Esophagus muscularis mucosa (tissue), 4 donors: ENCODE measurements around the gene PBXIP1. TPM values are rescaled to one million over a fixed set of nuclear protein-coding genes. Genes with fewer than 3 reads are reported as not detected.

Source experiments
- DNase-seq: peaks from one replicate; pipeline ENCODE4 v3.0.0-alpha.2; 2017; ENCODE audit errors: extremely low spot score
- H3K27ac ChIP-seq, 4 donors: fragments of 200-600 bp; sonication (generic); replicated peaks in 1 of 4; 1 replicate in 3 of 4; 2 replicates in 1 of 4; pipeline ENCODE4 v1.5.1; 2016 to 2019; ENCODE audit warnings: mild to moderate bottlenecking in 1 of 4
- H3K27me3 ChIP-seq, 4 donors: fragments of 200-600 bp; sonication (generic); one replicate each; pipeline versions ENCODE4 v1.5.1 to v1.6.0; 2016 to 2019
- H3K36me3 ChIP-seq, 4 donors: fragments of 200-600 bp; sonication (generic); one replicate each; pipeline ENCODE4 v1.5.1; 2016 to 2019
- H3K4me1 ChIP-seq, 4 donors: fragments of 200-600 bp; sonication (generic); one replicate each; pipeline ENCODE4 v1.5.1; 2016 to 2019
- H3K4me3 ChIP-seq, 4 donors: fragments of 200-600 bp; sonication (generic); 1 replicate in 2 of 4; 2 replicates in 2 of 4; pipeline ENCODE4 v1.5.1; 2016 to 2019; ENCODE audit warnings: mild to moderate bottlenecking in 4 of 4, moderate library complexity in 1 of 4
- H3K9me3 ChIP-seq, 4 donors: fragments of 200-600 bp; sonication (generic); 1 replicate in 3 of 4; 2 replicates in 1 of 4; pipeline ENCODE4 v1.5.1; 2016 to 2019
- CTCF ChIP-seq, 3 experiments: fragments of 200-600 bp in 2 of 3; fragments of 450-650 bp in 1 of 3; sonication (generic) in 2 of 3; IDR thresholded peaks; one replicate each; pipeline ENCODE4 v1.5.1; 2017 to 2019; ENCODE audit warnings: antibody characterized with exemption in 3 of 3, mild to moderate bottlenecking in 2 of 3, moderate library complexity in 1 of 3
- EP300 ChIP-seq: sonication (generic); formaldehyde crosslinking; IDR thresholded peaks from one replicate; pipeline ENCODE4 v1.6.1; 2017; ENCODE audit warnings: antibody characterized with exemption
- POLR2A ChIP-seq: fragments of 450-650 bp; IDR thresholded peaks from one replicate; pipeline ENCODE4 v1.6.1; 2017; ENCODE audit warnings: antibody characterized with exemption, moderate library complexity, mild to moderate bottlenecking, low read depth
- POLR2AphosphoS5 ChIP-seq, 2 donors: sonication (generic); formaldehyde crosslinking; IDR thresholded peaks; one replicate each; pipeline ENCODE4 v1.6.1; 2017; ENCODE audit warnings: antibody characterized with exemption in 2 of 2
- WGBS: methylation state at CpG from one replicate; pipeline ENCODE4 v1.1.5; 2018; 5-methylcytosine and 5-hydroxymethylcytosine counted together
- intact Hi-C: fragments of 100-400 bp; cut with DNase I; formaldehyde crosslinking; loops from one replicate; pipeline ENCODE4 v1.15.1; 2023
- total RNA-seq, 4 donors: library from RNA; depleted of rRNA; stranded (reverse); fragments of >200 nt; gene quantifications; one replicate each; pipeline versions ENCODE4 v1.1.0 to v1.2.1, GENCODE V29; 2016

Gene PBXIP1
- total RNA-seq, 4 donors from 2014 or later: 192 to 309 (median 238) TPM

- Histone ChIP-seq H3K27me3 (no peaks in the 10 kb centered on the region), H3K4me3 (peak overlapping the region; percentile 63 to 77 (median 70)), H3K27ac (peak overlapping the region; percentile 96 to 98 (median 96)), H3K4me1 (peaks cover 35 to 53% (median 47%) of the 10 kb centered on the region in 4 donors), H3K36me3 (peaks cover 0 to 9% (median 4%) of the 10 kb centered on the region in 4 donors), H3K9me3 (no peaks in the 10 kb centered on the region)
- under 1% methylated on average over 30 of the region's 30 CpGs for whole genome bisulfite sequencing
- intact Hi-C loops: no loop called here
- DNase-seq: peak; percentile 98
- peak; percentile 22 for TF ChIP-seq POLR2A
- TF ChIP-seq EP300: no peak
- TF ChIP-seq POLR2AphosphoS5 (IDR thresholded peaks at IDR 0.05): peak in 1 of 2 donors; percentile 91
- TF ChIP-seq CTCF (IDR thresholded peaks at IDR 0.05): no peak
Measured at GRCh38 chr1:154974808-154975408, 19.0 kb upstream of the PBXIP1 start.

GRCh38 chr1:154974102-154974807, 18.4 kb upstream of the PBXIP1 start, which contains the start of gene CKS1B:
TSS of gene CKS1B (plus strand) at chr1:154974681. CDS start at chr1:154974746, 65 bp downstream.
- WGBS: under 1% methylated on average over 47 of the region's 47 CpGs
- H3K36me3 ChIP-seq: peaks cover 0 to 11% (median 2%) of the 10 kb centered on the region in 4 donors
- intact Hi-C loops: no loop called here
- H3K4me3 ChIP-seq: peak within 1 kb of the TSS; percentile 63 to 77 (median 70)
- H3K4me1 ChIP-seq: peaks cover 41 to 60% (median 53%) of the 10 kb centered on the region in 4 donors
- peak within 1 kb of the TSS; percentile 96 to 98 (median 96) for H3K27ac ChIP-seq
- no peaks in the 10 kb centered on the region for H3K27me3 ChIP-seq
- no peaks in the 10 kb centered on the region for H3K9me3 ChIP-seq
- TF ChIP-seq CTCF (IDR thresholded peaks at IDR 0.05) (no peak), POLR2AphosphoS5 (IDR thresholded peaks at IDR 0.05) (peak in 1 of 2 donors; percentile 82), EP300 (no peak), POLR2A (peak; percentile 77)
- DNase-seq: peak; percentile 100

GRCh38 chr1:154973344-154974101, 17.6 kb upstream of the PBXIP1 start:
- Histone ChIP-seq H3K4me3 (peak overlapping the region; percentile 63 to 77 (median 70)), H3K27me3 (no peaks in the 10 kb centered on the region), H3K9me3 (no peaks in the 10 kb centered on the region), H3K4me1 (peaks cover 48 to 67% (median 60%) of the 10 kb centered on the region in 4 donors), H3K36me3 (peaks cover 0 to 15% (median 2%) of the 10 kb centered on the region in 4 donors), H3K27ac (peak overlapping the region; percentile 96 to 98 (median 96))
- intact Hi-C loops: no loop called here
- DNase-seq: peak; percentile 99
- WGBS: 6% methylated on average over 37 of the region's 37 CpGs
- no peak for TF ChIP-seq EP300
- peak in 1 of 2 donors; percentile 88 for TF ChIP-seq POLR2AphosphoS5 (IDR thresholded peaks at IDR 0.05)
- TF ChIP-seq POLR2A: peak; percentile 20
- peak in 2 of 3 experiments; percentile 20 to 37 for TF ChIP-seq CTCF (IDR thresholded peaks at IDR 0.05)

GRCh38 chr1:154972517-154973343, 16.8 kb upstream of the PBXIP1 start:
- no peak for TF ChIP-seq CTCF (IDR thresholded peaks at IDR 0.05)
- TF ChIP-seq POLR2A: no peak
- peak in 1 of 2 donors; percentile 72 for TF ChIP-seq POLR2AphosphoS5 (IDR thresholded peaks at IDR 0.05)
- peak; percentile 79 for TF ChIP-seq EP300
- intact Hi-C loops: no loop called here
- Histone ChIP-seq H3K9me3 (no peaks in the 10 kb centered on the region), H3K27ac (peak overlapping the region; percentile 96 to 98 (median 96)), H3K36me3 (peaks cover 0 to 17% (median 9%) of the 10 kb centered on the region in 4 donors), H3K4me3 (peak overlapping the region; percentile 63 to 77 (median 70)), H3K27me3 (no peaks in the 10 kb centered on the region), H3K4me1 (peaks cover 55 to 72% (median 68%) of the 10 kb centered on the region in 4 donors)
- 38% methylated on average over 18 of the region's 18 CpGs for WGBS
- DNase-seq: no peak
